GM18526 (cell line): Measurements from ENCODE around the gene RASAL2.

ENCODE experiments used
- POLR2A ChIP-seq: IDR thresholded peaks from 3 replicates; pipeline ENCODE4 v1.6.1; 2011; ENCODE audit not compliant: insufficient read length; ENCODE audit errors: extremely low read depth

The RASAL2 gene

DNA sequence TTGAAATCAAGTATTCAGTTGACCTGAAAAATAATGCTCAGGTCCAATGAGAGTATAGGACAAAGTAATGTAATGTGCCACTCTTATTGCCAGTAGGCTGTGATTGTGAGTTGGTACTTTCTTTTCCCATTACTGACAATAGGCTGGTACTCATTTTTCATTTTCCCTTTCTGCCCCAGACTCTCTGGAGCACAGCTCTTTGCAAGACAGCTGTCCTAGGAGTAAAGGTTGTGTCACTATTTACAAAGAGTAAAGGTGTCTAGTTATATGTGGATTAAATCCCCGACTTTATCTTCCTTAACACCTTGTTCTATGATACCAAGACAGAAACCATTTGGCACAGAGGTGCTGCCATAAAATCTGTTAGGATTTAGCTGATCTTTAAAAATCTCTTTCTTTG lies 32.3 kb upstream of the RASAL2 start:
- TF ChIP-seq POLR2A = no peak

DNA sequence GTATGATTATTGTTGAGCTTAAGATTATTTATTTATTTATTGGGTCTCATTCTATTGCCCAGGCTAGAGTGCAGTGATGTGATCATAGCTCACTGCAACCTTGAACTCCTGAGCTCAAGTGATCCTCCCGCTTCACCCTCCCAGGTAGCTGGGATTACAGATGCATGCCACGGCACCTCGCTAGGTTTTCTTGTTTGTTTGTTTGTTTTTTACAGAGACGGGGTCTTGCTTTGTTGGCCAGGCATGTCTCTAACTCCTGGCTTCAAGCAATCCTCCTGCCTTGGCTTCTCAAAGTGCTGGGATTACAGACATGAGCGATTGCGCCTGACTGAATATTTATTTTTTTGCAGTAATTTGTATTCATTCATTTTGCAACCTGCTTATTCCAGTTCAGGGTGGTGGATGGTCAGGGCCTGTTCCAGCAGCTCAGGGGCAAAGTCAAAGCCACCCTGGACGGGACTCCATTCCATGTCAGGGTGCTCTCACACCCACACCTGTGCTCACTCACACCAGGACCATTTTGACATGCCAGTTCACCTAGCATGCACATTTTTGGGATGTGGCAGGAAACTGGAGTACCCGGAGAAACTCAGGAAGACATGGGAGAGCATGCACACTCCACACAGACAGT lies 29.6 kb upstream of the RASAL2 start:
- TF ChIP-seq POLR2A = no peak

DNA sequence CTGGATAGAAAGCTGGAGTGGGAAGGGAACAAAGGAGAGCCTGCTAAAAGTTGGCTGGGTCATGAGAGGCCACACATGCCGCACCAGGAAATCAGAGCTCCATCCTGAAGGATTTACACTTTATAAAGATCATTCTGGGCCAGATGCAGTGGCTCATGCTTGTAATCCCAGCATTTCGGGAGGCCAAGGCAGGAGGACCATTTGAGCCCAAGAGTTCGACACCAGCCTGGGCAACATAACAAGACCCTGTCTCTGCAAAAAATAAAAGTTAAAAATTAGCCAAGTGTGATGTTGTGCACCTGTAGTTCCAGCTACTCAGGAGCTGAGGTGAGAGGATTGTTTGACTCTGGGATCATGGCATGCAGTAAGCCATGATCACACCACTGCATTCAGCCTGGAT lies 28.7 kb upstream of the RASAL2 start:
- no peak for TF ChIP-seq POLR2A

DNA sequence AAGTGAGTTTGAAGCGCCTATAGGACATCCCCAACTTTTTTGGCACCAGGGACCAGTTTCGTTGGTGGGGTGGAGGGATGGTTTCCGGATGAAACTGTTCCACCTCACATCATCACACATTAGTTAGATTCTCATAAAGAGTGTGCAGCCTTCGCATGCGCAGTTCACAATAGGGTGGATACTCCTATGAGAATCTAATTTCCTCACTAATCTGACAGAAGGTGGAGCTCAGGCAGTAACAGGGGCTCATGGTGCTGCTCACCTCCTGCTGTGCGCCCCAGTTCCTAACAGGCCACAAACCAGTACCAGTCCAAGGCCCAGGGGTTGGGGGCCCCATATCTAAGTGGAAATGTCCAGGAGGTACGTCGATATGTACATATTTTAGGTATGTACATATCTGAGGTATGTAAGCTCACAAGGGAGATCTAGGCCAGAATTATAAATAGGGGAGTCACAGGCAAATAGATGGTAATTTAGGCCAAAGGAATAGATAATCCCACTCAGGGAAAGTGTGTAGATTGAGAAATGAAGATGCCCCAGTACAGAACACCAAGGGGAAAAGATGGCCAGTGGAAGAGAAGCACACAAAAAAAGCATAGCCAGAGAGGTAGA lies 27.5 kb upstream of the RASAL2 start:
- no peak for TF ChIP-seq POLR2A

DNA sequence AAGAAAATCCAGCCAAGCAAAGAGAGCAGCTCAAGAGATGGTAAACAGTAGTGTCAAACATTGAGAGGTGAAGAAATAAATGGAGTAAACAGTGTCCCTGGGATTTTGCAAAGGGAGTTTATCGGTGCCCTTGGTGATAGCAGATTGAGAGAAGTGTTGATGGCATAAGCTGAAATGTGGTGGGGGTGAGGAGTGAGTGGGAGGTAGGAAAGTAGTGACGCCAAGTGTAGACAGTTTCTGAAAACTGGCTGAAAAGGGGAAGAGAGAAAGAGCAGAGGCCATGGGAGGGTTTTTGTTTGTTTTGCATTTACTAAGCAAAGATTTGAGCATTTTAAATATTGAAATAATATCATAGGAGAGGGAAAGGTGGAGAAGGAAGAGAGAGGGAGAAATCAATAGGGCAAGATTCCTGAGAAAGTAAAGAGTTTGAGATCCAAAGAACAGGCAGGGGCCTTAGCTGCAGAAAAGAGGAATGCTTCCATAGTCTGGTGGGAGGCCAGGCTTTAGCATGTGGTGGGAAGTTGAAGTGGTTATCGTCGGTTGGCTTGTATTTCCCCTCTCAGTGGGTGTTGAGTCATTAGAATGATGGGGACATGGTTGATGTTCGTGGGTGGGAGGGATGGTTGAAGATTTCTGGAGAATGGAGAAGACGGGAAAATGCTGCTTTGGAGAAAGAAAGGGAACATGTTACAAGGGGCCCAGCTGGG lies 26.8 kb upstream of the RASAL2 start:
- no peak for TF ChIP-seq POLR2A

DNA sequence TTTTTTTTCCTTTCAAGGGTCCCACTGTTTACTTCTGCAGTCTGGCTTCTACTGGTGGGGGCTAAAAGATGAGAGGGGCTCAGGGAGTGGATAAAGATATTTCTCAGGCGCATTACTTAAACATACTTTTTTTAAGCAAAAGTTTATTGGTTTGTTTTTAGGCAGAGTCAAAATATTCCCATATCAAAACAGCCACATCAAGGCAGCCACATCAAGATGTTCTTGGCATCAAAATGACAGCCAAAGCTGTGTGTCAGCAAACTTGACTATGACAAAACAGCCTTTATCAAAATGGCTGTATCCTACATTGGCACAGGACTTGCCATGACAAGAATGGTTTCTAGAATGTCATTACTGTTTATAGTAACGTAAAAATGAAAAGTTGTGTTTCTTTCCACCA lies 22.1 kb upstream of the RASAL2 start:
- TF ChIP-seq POLR2A = no peak

DNA sequence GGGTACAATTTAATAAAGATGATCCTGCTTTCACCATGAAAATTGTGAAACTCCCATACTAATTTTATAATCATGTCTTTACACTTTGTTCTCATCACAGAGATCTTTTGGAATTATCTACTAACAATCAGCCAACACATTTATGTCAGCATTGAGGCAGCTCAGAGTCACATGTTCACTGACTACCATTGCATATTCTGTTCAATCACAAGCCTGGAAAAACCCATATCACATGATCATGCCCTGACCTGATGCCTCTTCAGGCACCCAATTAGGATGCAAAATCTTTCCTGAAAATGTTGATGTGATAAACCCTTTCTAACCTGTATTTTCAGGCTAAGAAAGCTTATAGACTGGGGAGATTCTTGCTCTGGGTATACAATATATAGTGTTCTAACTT lies 21.6 kb upstream of the RASAL2 start:
- no peak for TF ChIP-seq POLR2A

DNA sequence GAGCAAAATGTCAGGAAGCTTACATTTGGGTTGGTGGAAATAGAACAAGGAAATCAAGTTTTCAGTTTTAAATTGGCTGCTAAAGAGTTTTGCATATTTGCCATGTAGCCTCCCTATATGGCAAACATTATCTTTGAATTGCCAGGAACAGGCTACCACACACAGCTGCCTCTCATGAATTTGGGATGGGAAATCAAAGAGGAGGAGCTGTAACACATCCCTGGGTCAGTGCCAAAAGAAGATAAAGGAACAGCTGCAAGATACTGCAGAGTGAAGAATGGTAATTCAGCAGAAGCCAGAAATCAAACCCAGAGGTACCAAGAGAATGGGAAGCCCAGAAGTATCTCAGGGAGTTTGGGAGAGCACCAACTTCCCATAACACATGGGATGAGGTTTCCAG lies 18.6 kb upstream of the RASAL2 start:
- no peak for TF ChIP-seq POLR2A

DNA sequence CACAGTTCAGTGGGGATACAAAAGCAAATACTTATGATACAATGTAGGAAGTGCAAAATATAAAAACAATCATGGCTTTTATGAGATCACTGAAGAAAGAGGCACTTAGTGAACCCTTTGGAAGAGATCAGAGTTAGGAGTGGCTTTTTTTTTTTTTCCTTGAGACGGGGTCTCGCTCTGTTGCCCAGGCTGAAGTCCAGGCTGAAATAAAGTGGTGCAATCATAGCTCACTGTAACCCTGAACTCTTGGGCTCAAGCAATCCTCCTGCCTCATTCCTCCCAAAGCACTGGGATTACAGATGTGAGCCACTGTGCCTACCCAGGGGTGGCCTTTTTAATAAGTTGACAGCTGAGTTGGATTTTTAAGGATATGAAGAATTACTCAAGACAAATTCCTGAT lies 17.3 kb upstream of the RASAL2 start:
- no peak for TF ChIP-seq POLR2A

DNA sequence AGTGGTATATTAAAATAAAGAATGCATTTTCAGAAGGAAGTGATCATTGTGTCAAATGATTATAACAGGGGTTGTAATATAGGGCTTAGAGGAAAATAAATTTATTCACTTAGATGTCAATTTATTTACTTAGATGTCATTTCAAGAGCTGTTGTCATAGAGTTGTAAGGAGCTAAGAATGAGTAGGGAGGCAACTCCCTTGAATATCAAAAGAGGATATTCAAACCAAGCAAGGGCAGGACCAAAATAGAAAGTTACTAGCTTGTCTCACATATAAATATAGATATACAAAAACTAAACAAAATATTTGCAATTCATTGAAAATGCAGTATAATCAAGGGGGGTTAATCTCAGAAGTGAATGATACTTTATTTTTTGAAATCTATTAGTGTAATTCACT lies 16.0 kb upstream of the RASAL2 start:
- no peak for TF ChIP-seq POLR2A

DNA sequence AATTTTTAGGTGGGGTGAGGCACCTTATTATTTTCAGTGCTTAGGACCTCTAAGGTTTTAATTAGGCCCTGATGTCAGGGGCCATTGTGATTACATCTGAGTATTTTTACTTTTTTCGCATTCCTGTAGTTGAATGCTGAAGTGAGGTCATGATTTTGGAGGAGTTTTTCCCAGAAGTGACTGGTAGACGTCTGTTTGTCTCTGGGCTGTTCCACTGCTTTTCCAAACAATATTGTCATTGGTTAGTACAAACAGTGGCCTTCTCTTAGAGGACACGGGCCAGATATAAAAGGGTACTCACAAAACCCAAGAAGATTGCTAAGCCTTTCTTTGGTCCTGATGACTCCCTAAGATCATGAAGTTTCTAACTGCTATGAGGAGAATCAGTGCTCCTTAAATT lies 7.6 kb upstream of the RASAL2 start:
- no peak for TF ChIP-seq POLR2A

DNA sequence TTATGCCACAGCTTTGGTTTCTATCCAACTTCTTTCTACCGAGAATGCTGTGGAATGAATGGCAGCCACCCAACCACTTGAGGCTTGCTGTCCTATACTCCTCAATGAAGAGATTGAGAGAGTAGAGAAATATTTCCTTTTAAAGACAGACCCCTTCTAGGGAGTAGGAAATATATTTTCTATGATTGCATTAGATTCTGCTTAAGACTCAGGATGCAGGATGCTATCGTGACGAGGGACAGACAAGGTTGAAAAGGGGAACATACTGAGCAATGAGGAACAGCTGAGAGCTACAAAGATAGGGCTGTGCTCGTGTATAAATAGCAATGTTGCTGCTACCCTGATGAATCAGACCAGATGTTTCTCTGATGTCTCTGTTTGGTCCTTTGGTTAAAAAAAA lies 7.1 kb upstream of the RASAL2 start:
- TF ChIP-seq POLR2A = no peak

DNA sequence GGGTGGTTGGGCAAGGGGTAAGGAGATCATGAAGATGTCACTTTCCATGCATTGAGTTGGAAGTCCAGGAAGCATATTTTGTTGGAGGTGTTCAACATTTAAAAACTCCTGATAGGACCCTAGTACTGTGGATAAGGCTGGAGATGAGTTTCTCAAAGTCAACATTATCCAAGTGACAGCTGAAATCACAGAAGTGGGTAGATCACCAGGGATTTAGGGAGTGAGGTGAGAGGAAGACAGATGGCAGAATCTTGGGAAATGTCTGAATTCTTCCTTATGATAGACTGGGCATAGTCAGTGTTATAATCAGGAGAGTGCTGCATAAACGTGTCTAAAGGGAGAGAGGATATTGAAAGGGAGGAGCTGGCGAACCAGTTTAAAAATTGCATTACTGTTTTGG lies 5.3 kb upstream of the RASAL2 start:
- no peak for TF ChIP-seq POLR2A

DNA sequence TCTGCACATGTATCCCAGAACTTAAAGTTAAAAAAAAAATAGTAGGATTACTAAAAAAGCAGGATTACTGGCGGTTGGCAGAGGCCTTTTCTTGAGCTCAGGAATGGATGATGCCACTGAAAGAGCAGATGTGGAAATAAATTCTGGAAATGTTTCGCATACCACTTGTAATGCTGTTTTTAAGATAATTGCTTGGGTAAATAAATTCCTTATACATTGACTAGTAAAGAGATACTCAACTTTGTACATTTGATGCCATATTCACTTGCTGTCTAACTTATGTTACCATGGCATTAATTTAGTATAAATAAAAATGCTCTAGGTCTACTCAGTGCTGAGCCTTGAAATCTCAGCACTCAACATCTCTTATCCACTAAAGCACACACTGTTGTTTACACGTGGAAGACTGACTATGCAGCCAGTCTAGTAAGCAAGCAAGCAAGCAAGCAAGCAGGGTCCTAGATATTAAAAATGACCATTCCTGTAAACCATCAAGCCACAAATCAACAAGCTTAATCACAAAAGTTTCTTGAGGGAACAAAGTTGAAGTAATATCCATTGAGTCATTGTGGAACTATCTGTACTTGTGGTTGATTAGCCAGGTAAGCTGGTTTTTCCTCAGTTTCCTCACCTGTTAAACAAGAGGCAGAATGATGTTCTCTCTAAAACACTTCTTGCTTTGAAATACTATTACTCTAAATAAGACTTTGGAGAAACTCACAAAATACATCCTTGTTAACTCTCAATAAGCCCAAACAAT lies 1.7 kb upstream of the RASAL2 start:
- no peak for TF ChIP-seq POLR2A

DNA sequence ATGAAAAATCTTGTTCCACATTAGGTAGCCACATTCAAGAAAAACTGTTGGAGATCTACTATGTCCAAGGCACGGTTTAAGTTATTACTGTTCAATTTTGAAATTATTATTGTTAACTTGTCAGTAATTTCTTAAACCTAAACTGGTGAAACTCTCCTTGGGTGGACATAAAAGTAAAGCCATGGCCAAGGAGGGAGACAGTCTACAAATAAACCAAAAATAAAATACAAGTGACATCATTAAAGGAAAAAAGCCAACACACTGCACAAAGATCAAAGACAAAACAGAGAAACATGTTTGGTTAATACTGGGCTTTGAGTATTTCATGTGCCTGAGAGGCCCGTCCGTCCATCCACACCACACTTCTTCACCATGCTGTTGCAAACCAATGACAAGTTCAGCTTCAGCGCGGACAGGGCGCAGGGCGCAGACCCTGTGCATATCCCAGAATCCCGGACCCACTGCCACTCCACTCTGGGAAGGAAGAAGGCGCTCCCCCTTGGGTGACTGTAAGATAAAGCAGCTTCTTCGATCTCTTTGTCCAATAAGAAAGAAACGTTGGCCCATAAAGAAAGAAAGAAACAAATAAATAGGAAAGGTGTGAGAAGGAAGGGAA lies 918 bp upstream of the RASAL2 start:
- no peak for TF ChIP-seq POLR2A
